PC-3 (cell line): Measurements from ENCODE around the gene LDHD. TPM values are rescaled to one million over a fixed set of nuclear protein-coding genes. Genes with fewer than 3 reads are reported as not detected.
"Not testable (repeated sequence)": the region's sequence is repeated elsewhere in the genome, so short reads cannot be mapped to it uniquely, and the experiment has no call there.

ENCODE experiments used
- ATAC-seq: fragments of 200-7000 bp; cut with Tn5 transposase; 2 replicates; pipeline ENCODE4 v1.9.1; 2020; ENCODE audit warnings: mild to moderate bottlenecking, moderate library complexity
- BruUV-seq: library from RNA; stranded (reverse); fragments of 400-500 nt; replicated peaks from 2 replicates; lab custom pipeline; 2021; lab: Mats Ljungman, UMichigan
- CTCF ChIA-PET: fragments of 300-600 bp; sonication (Branson Sonifier 250); formaldehyde crosslinking; loops from one replicate; lab custom pipeline; 2022; ENCODE audit warnings: antibody characterized with exemption; lab: Charles Lee
- POLR2A ChIA-PET: fragments of 300-600 bp; sonication (Branson Sonifier 250); formaldehyde crosslinking; loops from one replicate; lab custom pipeline; 2022; ENCODE audit warnings: antibody characterized with exemption; ENCODE audit not compliant: unreplicated experiment; lab: Charles Lee
- DNase-seq: peaks from one replicate; pipeline ENCODE4 v3.0.0-alpha.2; 2015
- H2AFZ ChIP-seq: fragments of 300-600 bp; sonication (generic); 2 replicates; pipeline ENCODE4 v1.6.0; 2016; ENCODE audit warnings: antibody characterized with exemption, low read length
- H3F3A ChIP-seq: fragments of 300-600 bp; sonication (generic); one replicate; pipeline ENCODE4 v1.6.0; 2017; ENCODE audit warnings: antibody characterized with exemption, low read length, control low read depth, mild to moderate bottlenecking; ENCODE audit not compliant: unreplicated experiment
- H3K27ac ChIP-seq: fragments of 300-600 bp; sonication (generic); 2 replicates; pipeline ENCODE4 v1.5.1; 2016; ENCODE audit warnings: mild to moderate bottlenecking, low read length
- H3K27me3 ChIP-seq: fragments of 300-600 bp; sonication (generic); 2 replicates; pipeline ENCODE4 v1.6.1; 2016; ENCODE audit warnings: low read length, mixed read lengths
- H3K36me3 ChIP-seq: fragments of 300-600 bp; sonication (generic); 2 replicates; pipeline ENCODE4 v1.6.1; 2016; ENCODE audit warnings: low read depth, mixed run types, low read length, mixed read lengths
- H3K4me1 ChIP-seq: fragments of 300-600 bp; sonication (generic); 2 replicates; pipeline ENCODE4 v1.5.1; 2016; ENCODE audit warnings: low read length; ENCODE audit not compliant: insufficient read depth
- H3K4me2 ChIP-seq: fragments of 300-600 bp; sonication (generic); 2 replicates; pipeline ENCODE4 v1.6.0; 2016; ENCODE audit warnings: low read length
- H3K4me3 ChIP-seq: fragments of 300-600 bp; sonication (generic); 2 replicates; pipeline ENCODE4 v1.5.1; 2016; ENCODE audit warnings: mild to moderate bottlenecking, low read length, mixed read lengths
- H3K79me2 ChIP-seq: fragments of 300-600 bp; sonication (generic); 2 replicates; pipeline ENCODE4 v1.6.1; 2017; ENCODE audit warnings: low read length, mixed read lengths
- H3K9ac ChIP-seq: fragments of 300-600 bp; sonication (generic); 2 replicates; pipeline ENCODE4 v1.6.0; 2016; ENCODE audit warnings: mild to moderate bottlenecking, low read length
- H3K9me2 ChIP-seq: fragments of 300-600 bp; sonication (generic); replicated peaks from 2 replicates; pipeline ENCODE4 v1.6.1; 2016; ENCODE audit warnings: mixed run types, low read length, mixed read lengths
- H3K9me3 ChIP-seq: fragments of 300-600 bp; sonication (generic); 2 replicates; pipeline ENCODE4 v1.6.1; 2016; ENCODE audit warnings: low read length, mixed read lengths
- H4K20me1 ChIP-seq: fragments of 300-600 bp; sonication (generic); 2 replicates; pipeline ENCODE4 v1.6.1; 2016; ENCODE audit warnings: low read length, mixed read lengths
- CTCF ChIP-seq: fragments of 300-600 bp; sonication (generic); conservative IDR thresholded peaks from 2 replicates; pipeline ENCODE4 v1.5.1; 2017; ENCODE audit warnings: antibody characterized with exemption, low read depth, mild to moderate bottlenecking, low read length
- EZH2 ChIP-seq: fragments of 300-600 bp; sonication (generic); IDR thresholded peaks from one replicate; pipeline ENCODE4 v1.6.1; 2017; ENCODE audit warnings: antibody characterized with exemption, mild to moderate bottlenecking, low read length; ENCODE audit not compliant: unreplicated experiment
- EZH2phosphoT487 ChIP-seq: fragments of 300-600 bp; sonication (generic); IDR thresholded peaks from 2 replicates; pipeline ENCODE4 v1.6.1; 2018; ENCODE audit warnings: mild to moderate bottlenecking, antibody characterized with exemption, low read length, borderline replicate concordance
- intact Hi-C: fragments of 100-400 bp; cut with micrococcal nuclease; formaldehyde crosslinking; loops from 2 replicates; pipeline ENCODE4 v1.9.0; 2023
- total RNA-seq: library from RNA; depleted of rRNA; stranded (reverse); fragments of >200 nt; gene quantifications from 2 replicates; pipeline ENCODE4 v1.2.3, GENCODE V29; 2014

The LDHD gene
- total RNA-seq, 1 experiment from 2014 or later = 3.1 TPM

- DNase-seq = no peak
- H3K36me3 ChIP-seq = no peaks in the 10 kb centered on the region
- H3F3A ChIP-seq = no peaks in the 10 kb centered on the region
- no peak overlapping the region for H2AFZ ChIP-seq
- no peaks in the 10 kb centered on the region for H3K27me3 ChIP-seq
- BruUV-seq = no TSS peak
- intact Hi-C loops = no loop called here
- no peak overlapping the region for H3K9ac ChIP-seq
- no peaks in the 10 kb centered on the region for H4K20me1 ChIP-seq
- H3K4me2 ChIP-seq = no peak overlapping the region
- H3K9me2 ChIP-seq = no peaks in the 10 kb centered on the region
- ATAC-seq = no peak
- CTCF ChIA-PET = no interaction called here
- peaks cover 26% of the 10 kb centered on the region for H3K4me1 ChIP-seq
- no peak overlapping the region for H3K27ac ChIP-seq
- no peaks in the 10 kb centered on the region for H3K9me3 ChIP-seq
- no peak for TF ChIP-seq CTCF
- TF ChIP-seq EZH2phosphoT487 = no peak
- peaks cover 40% of the 10 kb centered on the region for H3K79me2 ChIP-seq
- no peak overlapping the region for H3K4me3 ChIP-seq
- POLR2A ChIA-PET = no interaction called here
Measured at GRCh38 chr16:75093598-75094540, 22.7 kb downstream of the LDHD start.

GRCh38 chr16:75092777-75093176 is 23.8 kb downstream of the LDHD start:
- TF ChIP-seq CTCF (no peak), EZH2 (no peak), EZH2phosphoT487 (no peak)
- Histone ChIP-seq H2AFZ (no peak overlapping the region), H3F3A (no peaks in the 10 kb centered on the region), H3K27ac (no peak overlapping the region), H3K27me3 (no peaks in the 10 kb centered on the region), H3K4me1 (peaks cover 26% of the 10 kb centered on the region), H3K4me3 (no peak overlapping the region), H3K9me2 (no peaks in the 10 kb centered on the region), H3K36me3 (no peaks in the 10 kb centered on the region), H3K79me2 (peaks cover 51% of the 10 kb centered on the region), H3K4me2 (no peak overlapping the region), H4K20me1 (no peaks in the 10 kb centered on the region), H3K9ac (no peak overlapping the region), H3K9me3 (no peaks in the 10 kb centered on the region)
- DNase-seq (no peak), ATAC-seq (no peak)
- POLR2A ChIA-PET = no interaction called here
- no TSS peak for BruUV-seq
- intact Hi-C loops = no loop called here
- CTCF ChIA-PET = no interaction called here

GRCh38 chr16:75091619-75092018 is 25.0 kb downstream of the LDHD start:
- H3K4me2 ChIP-seq, H3K4me3 ChIP-seq, POLR2A ChIA-PET, H3K27ac ChIP-seq, DNase-seq, H3K9me2 ChIP-seq, H3K9me3 ChIP-seq, H3K36me3 ChIP-seq, H4K20me1 ChIP-seq, BruUV-seq, H3F3A ChIP-seq, H2AFZ ChIP-seq, ATAC-seq, intact Hi-C loops, H3K9ac ChIP-seq, H3K27me3 ChIP-seq: not testable (repeated sequence)
- Histone ChIP-seq H3K4me1 (peaks cover 18% of the 10 kb centered on the region), H3K79me2 (peaks cover 57% of the 10 kb centered on the region)
- CTCF ChIA-PET = interaction anchor here (0.6 kb wide), 1 partner anchor 90 kb away, joined by 3 read pairs; no protein-coding TSS in a partner anchor

- Histone ChIP-seq H3K4me1 (peaks cover 15% of the 10 kb centered on the region), H3K79me2 (peaks cover 64% of the 10 kb centered on the region)
- BruUV-seq, H2AFZ ChIP-seq, H3K9ac ChIP-seq, intact Hi-C loops, H3K27me3 ChIP-seq, H3K4me2 ChIP-seq, H3K27ac ChIP-seq, H4K20me1 ChIP-seq, H3K9me2 ChIP-seq, H3K36me3 ChIP-seq, POLR2A ChIA-PET, H3F3A ChIP-seq, H3K4me3 ChIP-seq, H3K9me3 ChIP-seq: not testable (repeated sequence)
- DNase-seq (peak; percentile 62), ATAC-seq (peak; percentile 40; the same call in 1 of the 2 replicates)
- CTCF ChIA-PET = interaction anchor here (0.6 kb wide), 1 partner anchor 90 kb away, joined by 3 read pairs; no protein-coding TSS in a partner anchor
Measured at GRCh38 chr16:75090899-75091298, 25.7 kb downstream of the LDHD start.
